SIG-M5 treated with dmso at 0.1 percent for 504 hours (cell line): ENCODE measurements around the gene SLC4A8.
"Not testable (repeated sequence)": the region's sequence is repeated elsewhere in the genome, so short reads cannot be mapped to it uniquely, and the experiment has no call there.

Source experiments
- DNase-seq: peaks from one replicate; lab custom pipeline; 2025; ENCODE audit not compliant: unreplicated experiment; lab: John Stamatoyannopoulos, UW

The SLC4A8 gene

DNA sequence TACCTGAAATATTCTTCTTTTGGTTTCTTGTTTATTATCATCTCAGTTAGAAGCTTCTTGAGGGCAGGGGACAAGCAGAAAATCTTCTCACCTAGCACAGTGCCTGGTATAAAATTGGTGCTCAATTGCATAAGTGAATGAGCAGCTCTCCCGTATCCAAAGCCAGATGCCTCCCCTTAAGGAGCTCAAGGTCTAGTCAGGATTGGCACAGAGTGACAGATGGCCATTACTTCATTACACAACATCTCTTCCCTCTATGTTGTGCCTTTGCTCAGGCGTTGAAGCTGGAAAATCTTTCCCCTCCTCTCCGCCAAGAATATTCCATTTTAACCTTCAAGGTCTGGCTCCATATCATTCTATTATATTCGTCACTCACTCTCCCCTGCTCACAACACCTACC lies 3.6 kb downstream of the SLC4A8 start:
- no peak for DNase-seq

DNA sequence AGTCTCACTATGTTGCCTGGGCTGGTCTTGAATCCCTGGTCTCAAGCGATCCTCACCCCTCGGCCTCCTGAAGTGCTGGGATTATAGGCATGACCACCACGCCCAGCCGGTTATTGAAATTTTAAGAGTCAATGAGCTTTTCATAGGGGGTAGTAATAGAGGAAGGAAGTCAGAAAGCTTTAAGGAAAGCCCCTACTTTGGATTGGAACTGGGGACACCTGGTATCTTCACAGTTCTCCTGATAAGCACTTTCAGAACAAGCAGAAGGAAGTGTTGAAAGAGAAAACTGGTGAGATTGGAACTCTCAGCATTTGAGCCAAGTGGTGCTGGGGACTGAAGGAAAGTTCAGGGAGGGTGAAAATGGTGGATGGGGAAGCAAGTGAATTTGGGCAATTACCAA lies 5.1 kb downstream of the SLC4A8 start:
- no peak for DNase-seq

DNA sequence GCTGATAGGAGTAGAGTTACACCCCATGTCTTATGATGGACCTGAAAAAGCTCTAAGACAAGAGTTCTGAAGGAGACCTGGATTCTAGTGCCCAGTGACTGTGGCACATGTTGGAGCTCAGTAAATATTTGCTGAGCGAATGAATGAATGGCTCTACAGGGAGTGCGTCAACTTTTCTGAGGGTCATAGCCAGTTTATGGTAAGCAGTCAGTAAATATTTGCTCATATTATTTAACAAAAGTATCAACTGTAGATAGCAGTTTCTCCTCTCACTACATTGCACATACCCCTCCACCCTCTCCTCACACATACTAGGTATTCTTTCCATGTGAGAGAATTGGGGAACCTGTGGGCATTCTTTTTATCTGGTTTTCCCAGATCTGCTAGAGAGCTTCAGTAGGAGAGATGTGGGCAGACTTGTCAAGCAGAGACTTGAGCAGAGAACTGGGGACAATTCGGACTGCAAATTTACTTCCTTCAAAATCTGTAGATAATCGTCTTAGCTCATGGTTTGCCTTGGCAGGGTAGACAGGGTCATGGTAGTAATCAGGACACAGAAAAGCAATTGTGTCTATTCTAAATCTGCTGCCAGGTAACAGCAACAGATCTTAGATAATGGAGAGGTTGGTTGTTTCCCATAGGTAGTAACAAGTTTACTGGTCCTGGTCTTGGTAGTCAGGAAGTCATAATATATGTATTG lies 5.7 kb downstream of the SLC4A8 start:
- DNase-seq: peak; percentile 56

DNA sequence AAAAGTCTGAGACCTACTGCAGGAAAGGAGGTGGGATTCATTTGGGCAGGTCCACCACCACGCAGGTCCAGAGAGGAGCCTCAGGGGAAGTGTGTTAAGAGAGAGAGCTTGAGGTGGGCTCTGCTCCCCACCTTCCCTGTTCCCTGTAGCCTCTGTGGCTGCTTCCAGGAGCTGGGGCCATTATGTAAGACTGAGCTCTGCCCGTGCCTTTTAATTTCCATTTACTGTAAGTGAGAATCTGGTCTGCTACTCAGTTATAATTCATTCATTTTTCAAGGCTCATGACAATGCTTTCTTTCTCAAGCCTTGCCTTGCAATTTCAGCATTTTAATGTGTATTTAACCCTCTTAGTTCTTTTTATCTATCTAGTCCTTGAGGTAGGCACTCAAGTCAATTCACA lies 8.3 kb downstream of the SLC4A8 start:
- DNase-seq: no peak

DNA sequence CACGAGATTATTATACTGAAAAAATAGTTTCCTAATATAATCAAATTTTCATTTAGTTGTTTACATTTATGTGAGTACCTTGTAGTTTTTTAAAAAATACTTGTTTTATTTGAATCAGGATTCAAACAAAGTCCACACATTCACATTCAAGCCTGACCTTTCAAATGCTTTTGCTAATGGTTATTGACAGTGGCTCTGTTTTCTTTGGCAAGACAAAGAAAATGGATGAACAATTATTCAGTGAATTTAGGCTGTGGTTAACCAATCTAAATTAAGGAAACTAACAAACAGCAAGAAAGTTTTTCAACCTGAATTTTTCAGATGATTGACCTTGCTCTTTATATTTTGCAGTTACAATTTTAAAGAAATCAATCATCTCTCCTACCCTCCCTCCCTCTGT lies 9.7 kb downstream of the SLC4A8 start:
- no peak for DNase-seq

DNA sequence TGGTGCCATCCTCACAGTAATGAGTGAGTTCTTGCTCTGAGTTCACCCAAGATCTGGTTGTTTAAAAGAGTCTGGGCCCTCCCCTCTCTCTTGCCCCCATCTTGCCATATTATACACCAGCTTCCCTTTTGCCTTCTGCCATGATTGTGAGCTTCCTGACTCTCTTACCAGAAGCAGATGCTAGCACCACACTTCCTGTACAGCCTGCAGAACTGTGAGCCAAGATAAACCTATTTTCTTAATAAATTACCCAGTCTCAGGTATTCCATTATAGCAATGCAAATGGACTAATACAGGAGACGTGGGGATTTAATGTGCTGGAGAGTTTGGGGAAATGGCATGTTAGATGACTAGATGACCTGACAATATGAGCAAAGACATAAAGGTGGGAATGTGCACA lies 12.8 kb downstream of the SLC4A8 start:
- DNase-seq: no peak

DNA sequence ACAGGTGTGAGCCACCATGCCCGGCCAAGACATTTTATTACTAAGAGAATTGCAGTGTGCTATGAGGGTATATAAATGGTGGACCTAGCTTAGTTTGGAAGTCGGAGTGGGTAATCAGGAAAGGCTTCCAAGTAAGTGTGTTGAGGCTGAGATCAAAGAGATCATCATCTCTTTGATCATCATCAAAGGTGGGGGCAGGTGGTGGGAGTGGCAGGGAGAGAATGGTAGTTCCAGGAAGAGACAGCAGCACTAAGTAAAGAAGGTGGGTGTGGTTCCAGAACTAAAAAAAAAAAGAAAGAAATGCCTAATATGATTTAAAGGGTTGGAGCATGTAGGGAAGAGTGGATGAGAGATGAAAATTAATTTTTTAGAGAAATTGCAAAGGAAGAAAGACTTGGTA lies 14.7 kb downstream of the SLC4A8 start:
- no peak for DNase-seq

DNA sequence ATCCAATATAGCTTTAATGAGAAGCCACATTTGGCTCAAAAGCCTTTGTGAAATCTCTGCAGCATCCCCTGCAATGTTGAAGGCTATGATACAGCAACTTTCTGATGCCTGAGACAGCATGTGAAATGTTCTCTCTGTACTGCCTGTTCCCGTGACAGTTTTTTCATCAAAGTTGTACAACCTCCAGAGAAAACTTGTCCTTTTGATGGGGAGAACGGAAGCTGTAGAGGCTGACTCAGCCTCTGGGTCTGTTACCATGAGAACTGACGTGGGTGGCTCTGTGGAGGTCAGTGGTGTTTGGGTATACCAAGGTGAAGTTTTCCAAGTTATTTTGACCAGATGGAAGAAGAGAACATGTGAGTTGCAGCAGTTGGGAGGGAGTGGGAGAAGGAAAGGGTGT lies 17.0 kb downstream of the SLC4A8 start:
- DNase-seq: no peak

DNA sequence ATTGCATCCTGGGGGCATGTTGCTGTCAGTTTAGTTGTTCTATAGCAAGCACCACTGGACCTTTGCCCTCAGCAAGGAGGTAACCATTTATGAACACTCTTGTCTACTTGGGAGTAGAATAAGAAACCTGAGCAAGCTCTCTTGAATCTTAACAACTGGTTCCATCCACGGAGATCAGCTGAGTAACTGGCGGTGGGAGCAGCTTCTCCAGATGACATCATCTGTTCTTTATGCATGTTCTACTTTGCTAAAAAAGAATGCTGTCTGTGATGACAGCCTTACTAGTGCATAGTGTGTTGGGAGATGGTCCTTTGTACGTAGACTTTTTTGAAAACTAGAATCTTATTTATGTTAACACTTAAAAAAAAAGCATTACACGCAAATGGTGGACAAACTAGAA lies 17.7 kb downstream of the SLC4A8 start:
- DNase-seq: no peak

DNA sequence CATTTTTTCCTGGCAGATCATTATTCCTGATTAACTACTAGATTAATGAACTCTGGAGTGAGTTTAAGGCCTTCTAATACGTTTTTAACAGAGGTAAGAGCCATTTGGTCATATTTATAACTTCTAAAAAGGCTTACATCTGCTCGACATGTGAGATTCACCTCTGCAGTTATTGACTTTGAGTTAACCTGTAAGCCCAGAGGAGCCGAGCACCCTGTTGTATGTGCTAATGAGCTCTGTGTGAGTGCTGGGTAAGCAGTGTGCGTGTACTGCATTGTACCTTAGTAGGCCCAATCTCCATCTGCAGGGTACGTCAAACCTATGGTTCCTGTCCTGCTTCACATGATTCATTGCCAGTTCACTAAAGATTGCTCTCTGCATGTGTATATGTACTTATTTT lies 18.9 kb downstream of the SLC4A8 start:
- DNase-seq: no peak

DNA sequence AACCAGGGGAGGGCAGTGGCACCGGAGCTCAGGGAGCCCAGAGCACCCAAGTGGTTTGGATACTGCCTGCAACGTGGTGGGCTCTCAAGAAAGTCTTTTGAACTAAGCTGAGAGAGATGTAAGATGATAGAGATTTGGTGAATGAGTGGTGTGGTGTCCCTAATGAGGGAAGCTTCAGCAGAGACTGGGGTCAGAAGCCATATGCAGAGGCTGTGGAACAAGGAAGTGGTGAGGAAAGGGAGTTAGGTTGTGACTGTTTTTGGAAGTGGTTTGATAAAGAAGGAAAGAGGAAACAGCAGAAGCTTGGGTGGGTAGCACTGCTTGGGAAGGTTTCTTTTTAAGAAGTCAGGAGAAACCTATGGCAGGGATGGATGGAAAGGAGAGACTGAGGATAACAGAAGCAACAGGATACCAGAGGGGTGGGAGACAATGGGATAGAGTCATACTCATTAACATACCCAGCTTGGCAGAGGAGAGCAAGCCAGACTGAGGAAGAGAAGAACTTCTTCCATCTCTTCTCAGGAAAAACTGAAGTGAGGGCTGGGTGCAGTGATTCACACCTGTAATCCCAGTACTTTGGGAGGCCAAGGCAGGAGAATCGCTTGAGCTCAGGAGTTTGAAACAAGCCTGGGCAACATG lies 24.1 kb downstream of the SLC4A8 start:
- DNase-seq: peak; percentile 7

DNA sequence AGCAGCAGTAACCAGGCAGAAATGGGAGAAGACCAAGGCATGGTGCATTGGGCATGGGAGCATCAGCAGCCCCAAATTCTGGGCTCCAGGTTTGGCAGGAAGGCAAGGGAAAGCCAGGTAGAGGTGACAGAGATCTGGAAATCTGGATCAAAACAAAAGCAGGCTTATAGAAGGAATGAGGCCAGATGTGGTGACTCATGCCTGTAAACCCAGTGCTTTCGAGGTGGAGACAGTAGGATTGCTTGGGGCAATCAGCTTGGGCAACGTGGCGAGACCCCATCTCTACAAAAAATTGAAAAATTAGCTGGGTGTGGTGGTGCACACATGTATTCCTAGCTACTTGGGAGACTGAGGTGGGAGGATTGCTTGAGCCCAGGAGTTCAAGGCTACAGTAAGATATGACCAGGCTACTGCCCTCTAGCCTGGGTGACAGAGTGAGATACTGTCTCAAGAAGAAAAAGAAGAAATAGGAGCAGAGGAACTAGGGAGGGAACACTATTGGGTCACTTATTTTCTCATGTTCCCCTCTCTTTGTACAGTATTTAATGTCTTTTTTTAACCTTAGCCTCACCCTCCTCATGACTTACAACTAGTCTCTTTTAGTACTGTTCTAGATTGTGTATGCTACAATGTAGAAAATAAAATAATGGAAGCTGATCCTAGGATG lies 25.1 kb downstream of the SLC4A8 start:
- DNase-seq: peak; percentile 6

DNA sequence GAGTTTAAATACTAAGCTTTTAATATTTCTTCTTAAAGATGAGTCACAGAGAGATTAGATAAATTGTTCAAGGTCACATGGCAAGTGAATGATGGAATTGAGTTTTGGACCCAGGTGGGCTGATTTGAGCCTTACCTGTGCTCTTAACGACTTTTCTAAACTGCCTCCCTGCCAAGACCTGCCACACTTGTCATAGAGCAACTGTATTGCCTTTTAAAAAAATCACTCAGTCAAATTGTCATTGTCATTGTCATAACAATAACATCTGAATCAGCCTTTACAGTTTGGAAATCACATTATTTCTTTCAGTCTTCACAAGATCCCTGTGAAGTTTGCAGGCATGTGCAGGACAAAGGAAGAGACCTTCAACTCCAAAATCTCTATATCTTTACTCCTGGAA lies 25.7 kb downstream of the SLC4A8 start:
- no peak for DNase-seq

DNA sequence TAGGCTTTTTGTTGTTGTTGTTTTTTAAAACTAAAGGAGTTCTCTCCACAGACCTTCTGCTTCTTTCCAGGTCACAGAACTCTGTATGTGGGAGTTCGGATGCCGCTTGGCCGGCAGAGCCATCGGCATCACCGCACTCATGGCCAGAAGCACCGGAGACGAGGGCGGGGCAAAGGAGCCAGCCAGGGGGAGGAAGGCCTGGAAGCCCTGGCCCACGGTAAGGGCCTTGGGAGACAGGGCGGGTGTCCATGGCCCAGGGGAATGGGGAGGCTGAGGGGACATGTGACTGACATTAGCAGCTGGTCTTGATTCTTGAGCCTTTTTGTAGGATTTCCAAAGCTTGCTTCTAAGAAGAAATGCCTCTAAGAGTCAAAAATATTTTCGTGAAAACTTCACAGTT lies 26.2 kb downstream of the SLC4A8 start:
- DNase-seq: no peak

DNA sequence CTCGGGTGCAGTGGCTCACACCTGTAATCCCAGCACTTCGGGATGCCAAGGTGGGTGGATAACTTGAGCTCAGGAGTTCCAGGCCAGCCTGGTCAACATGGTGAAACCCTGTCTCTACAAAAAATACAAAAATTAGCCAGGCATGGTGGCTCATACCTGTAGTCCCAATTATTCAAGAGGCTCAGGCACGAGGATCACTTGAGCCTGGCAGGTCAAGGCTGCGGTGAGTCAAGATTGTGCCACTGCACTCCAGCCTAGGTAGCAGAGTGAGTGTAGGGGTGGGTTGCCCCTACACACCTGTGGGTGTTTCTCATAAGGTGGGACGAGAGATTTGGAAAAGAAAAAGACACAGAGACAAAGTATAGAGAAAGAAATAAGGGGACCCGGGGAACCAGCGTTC lies 29.4 kb downstream of the SLC4A8 start:
- DNase-seq: not testable (repeated sequence)

DNA sequence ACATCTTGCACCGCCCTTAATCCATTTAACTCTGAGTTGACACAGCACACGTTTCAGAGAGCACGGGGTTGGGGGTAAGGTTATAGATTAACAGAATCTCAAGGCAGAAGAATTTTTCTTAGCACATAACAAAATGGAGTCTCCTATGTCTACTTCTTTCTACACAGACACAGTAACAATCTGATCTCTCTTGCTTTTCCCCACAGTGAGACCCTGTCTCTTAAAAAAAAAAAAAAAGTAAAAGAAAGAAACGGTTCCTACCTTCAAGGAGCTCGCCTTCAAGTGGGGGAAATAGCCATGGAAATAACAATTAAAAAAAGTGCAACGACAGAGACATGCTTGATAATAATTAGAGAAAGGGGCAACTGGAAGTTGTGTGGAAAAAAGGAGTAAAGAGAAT lies 30.4 kb downstream of the SLC4A8 start:
- not testable (repeated sequence) for DNase-seq

DNA sequence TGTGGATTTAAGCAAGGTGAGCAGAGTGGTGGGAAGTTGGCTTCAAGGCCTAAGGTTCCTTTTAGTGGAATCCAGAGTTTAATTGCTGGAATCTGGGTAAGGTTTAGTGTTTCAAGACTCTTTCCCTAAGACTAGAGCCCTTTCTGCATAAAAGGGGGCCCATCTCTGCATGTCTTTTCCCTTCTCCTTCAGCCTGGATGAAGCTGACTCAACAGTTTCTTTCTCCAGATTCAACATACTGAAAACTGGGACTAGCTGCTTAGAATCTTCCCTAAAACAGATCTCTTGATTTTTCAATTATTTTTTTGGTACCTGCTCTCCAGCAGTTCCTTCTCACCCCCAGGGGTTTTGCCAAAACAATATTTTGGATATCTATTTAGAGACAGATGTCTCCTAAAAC lies 34.0 kb downstream of the SLC4A8 start:
- no peak for DNase-seq

DNA sequence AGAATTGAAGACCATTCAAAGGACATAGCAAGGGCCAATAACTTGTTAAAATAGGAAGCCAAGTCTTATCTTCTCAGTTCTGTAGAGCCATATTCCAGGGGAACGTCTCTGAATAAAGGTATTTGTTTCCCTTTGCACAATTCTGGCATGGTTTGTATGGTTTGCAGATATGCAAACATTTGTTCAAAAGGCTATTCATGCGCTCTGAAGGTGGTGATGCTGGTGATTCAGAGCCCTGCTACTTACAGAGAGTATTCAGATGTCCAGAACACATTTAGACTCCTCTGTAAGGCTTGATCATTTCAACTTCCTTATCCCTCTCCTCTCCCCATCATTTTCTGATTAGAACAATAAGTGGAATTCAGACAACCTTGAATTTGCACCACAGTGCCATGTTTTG lies 35.9 kb downstream of the SLC4A8 start:
- no peak for DNase-seq

DNA sequence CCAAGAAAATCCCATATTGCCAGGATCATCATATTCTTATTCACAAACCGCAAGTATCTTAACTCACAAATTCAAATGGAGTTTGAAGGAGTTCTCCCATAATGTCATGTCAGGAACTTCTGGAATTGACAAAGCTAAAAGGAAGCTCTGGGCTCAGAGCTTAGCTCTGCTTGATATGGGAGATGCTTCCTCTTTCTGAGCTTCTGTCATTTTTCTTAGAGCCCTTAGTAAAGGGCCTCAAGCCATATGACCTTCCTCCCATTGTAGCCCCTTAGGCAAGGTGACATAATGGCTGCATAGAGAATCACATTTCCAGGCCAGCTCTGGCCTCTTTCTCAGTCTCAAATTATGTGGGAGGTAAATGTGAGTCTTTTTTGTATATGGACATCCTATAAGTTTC lies 40.9 kb downstream of the SLC4A8 start:
- peak; percentile 20 for DNase-seq

DNA sequence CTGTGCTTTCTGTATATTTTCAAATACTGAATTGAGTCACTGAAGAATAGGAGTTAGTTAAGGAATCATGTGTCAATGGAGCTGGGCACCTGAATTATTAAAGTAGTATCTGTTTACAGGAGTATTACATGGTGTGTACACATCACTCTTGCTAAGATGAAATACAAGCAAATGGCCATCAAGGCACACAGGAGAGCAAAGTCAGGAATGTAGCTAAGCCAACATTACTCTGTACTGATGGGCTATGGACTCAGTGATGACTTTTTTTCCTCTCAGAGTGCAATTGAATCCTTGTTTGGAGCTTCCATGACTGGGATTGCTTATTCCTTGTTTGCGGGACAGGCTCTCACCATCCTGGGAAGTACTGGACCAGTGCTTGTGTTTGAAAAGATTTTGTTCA lies 45.5 kb downstream of the SLC4A8 start:
- DNase-seq: no peak

DNA sequence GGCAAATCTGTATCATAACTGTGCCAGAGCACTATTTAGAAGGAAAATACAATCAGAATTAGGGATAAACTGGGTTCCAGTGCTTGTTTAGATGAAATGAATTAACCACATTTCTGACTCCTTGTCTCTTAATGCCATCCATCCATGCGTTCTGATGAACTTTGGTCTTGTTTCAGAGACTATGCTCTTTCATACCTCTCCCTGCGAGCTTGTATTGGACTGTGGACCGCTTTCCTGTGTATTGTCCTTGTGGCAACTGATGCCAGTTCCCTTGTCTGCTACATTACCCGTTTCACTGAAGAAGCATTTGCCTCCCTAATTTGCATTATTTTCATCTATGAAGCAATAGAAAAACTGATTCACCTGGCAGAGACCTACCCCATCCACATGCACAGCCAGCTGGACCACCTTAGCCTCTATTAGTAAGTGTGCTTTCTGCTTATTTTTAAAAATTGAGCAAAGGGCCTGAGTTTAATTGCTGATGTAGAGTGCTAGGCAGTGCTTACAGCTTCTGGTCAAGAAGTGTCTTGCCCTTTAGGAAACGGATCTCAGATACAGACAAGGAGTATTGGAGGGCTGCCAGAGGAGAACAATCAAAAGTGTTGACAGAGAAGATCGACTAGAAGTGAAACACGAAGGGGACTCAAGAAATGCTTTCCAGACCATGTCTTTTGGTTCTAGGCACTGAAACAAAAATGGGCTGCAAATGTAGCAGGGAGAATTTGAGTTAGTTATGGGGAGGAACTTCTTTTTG lies 46.7 kb downstream of the SLC4A8 start:
- no peak for DNase-seq

DNA sequence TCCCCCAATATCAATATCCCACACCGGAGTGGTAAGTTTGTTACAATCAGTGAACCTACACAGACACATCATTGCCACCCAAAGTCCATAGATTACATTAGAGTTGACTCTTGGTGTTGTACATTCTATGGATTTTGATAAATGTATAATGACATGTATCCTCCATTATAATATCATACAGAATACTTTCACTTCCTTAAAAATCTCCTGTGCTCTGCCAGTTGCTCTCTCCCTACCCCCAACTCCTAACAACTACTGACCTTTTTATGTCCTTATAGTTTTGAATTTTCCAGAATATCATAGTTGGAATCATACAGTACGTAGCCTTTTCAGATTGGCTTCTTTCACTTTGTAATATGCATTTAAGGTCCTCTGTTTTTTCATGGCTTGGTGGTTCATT lies 48.4 kb downstream of the SLC4A8 start:
- DNase-seq: peak; percentile 7
